HCT116 (cell line): ENCODE data around the gene CHST5. TPM values are rescaled to one million over a fixed set of nuclear protein-coding genes. Genes with fewer than 3 reads are reported as not detected.

Source experiments
- ATAC-seq: fragments of 200-7000 bp; cut with Tn5 transposase; 2 replicates; pipeline ENCODE4 v1.9.1; 2020; ENCODE audit warnings: mild to moderate bottlenecking, moderate library complexity
- BruUV-seq: library from RNA; stranded (reverse); fragments of 400-500 nt; replicated peaks from 2 replicates; lab custom pipeline; 2021; lab: Mats Ljungman, UMichigan
- CTCF ChIA-PET: fragments of 300-600 bp; sonication (Branson Sonifier 250); formaldehyde crosslinking; loops from one replicate; lab custom pipeline; 2021; ENCODE audit warnings: antibody characterized with exemption; lab: Charles Lee
- POLR2A ChIA-PET: fragments of 300-600, 350-600 bp; sonication (Branson Sonifier 250); formaldehyde crosslinking; loops from one replicate; lab custom pipeline; 2021; ENCODE audit warnings: antibody characterized with exemption; lab: Charles Lee
- RAD21 ChIA-PET, 2 experiments: fragments of 300-600 bp; sonication (Branson Sonifier 250); formaldehyde crosslinking; loops; one replicate each; lab custom pipeline; 2023; ENCODE audit warnings: low total read pairs in 2 of 2; ENCODE audit not compliant: uncharacterized antibody in 2 of 2, unreplicated experiment in 2 of 2, low non-redundant PET in 1 of 2; lab: Charles Lee
- DNase-seq: peaks from one replicate; pipeline ENCODE4 v3.0.0-alpha.2; 2010; ENCODE audit warnings: low read depth, low spot score
- H2AFZ ChIP-seq: fragments of 200-600 bp; shearing (Covaris generic), sonication (generic); 2 replicates; pipeline ENCODE4 v1.6.1; 2017; ENCODE audit warnings: low read depth, mixed run types, mixed read lengths, antibody characterized with exemption, low read length; ENCODE audit not compliant: poor library complexity, severe bottlenecking
- H3K27ac ChIP-seq: 2 replicates; pipeline ENCODE4 v1.5.1; 2012; ENCODE audit warnings: low read depth, low read length
- H3K27me3 ChIP-seq: fragments of 200-600 bp; sonication (generic); 2 replicates; pipeline ENCODE4 v1.6.1; 2016; ENCODE audit warnings: mixed run types, low read length, mixed read lengths; ENCODE audit not compliant: insufficient read depth
- H3K36me3 ChIP-seq, 2 experiments: fragments of 200-500 bp in 1 of 2; fragments of 200-600 bp in 1 of 2; sonication (Bioruptor generic) in 1 of 2; sonication (generic) in 1 of 2; 2 replicates each; pipeline versions ENCODE4 v1.5.1 to v1.6.1; 2014 to 2016; ENCODE audit warnings: low read length in 2 of 2, inconsistent platforms in 1 of 2, mixed read lengths in 1 of 2, mixed run types in 1 of 2; ENCODE audit not compliant: insufficient read depth in 2 of 2, control insufficient read depth in 1 of 2
- H3K4me1 ChIP-seq, 2 experiments: fragments of 200-600 bp in 1 of 2; sonication (generic) in 1 of 2; 2 replicates each; pipeline versions ENCODE4 v1.5.1 to v1.6.1; 2012 to 2017; ENCODE audit warnings: low read length in 2 of 2, inconsistent platforms in 1 of 2, mild to moderate bottlenecking in 1 of 2, mixed read lengths in 1 of 2, mixed run types in 1 of 2, moderate library complexity in 1 of 2; ENCODE audit not compliant: insufficient read depth in 2 of 2, control insufficient read depth in 1 of 2
- H3K4me2 ChIP-seq: fragments of 200-600 bp; sonication (generic); 2 replicates; pipeline ENCODE4 v1.6.1; 2017; ENCODE audit warnings: mixed run types, low read length, mixed read lengths
- H3K4me3 ChIP-seq, 2 experiments: fragments of 200-600 bp in 1 of 2; sonication (generic) in 1 of 2; replicated peaks in 1 of 2; 2 replicates each; pipeline ENCODE4 v1.5.1; 2011 to 2016; ENCODE audit warnings: low read length in 2 of 2, control low read depth in 1 of 2, low read depth in 1 of 2, mild to moderate bottlenecking in 1 of 2, mixed read lengths in 1 of 2, mixed run types in 1 of 2
- H3K79me2 ChIP-seq: fragments of 200-600 bp; sonication (generic); 2 replicates; pipeline ENCODE4 v1.6.1; 2017; ENCODE audit warnings: mild to moderate bottlenecking, mixed run types, low read length, moderate library complexity, mixed read lengths; ENCODE audit not compliant: insufficient read depth
- H3K9ac ChIP-seq: fragments of 200-600 bp; sonication (generic); 2 replicates; pipeline ENCODE4 v1.6.1; 2016; ENCODE audit warnings: low read length, mixed read lengths
- H3K9me2 ChIP-seq: fragments of 200-600 bp; sonication (generic), shearing (Covaris generic); 2 replicates; pipeline ENCODE4 v1.6.1; 2017; ENCODE audit warnings: mixed run types, mild to moderate bottlenecking, moderate library complexity; ENCODE audit not compliant: insufficient read depth
- H3K9me3 ChIP-seq, 2 experiments: fragments of 200-500 bp in 1 of 2; fragments of 200-600 bp in 1 of 2; sonication (Bioruptor generic) in 1 of 2; sonication (generic) in 1 of 2; 2 replicates each; pipeline ENCODE4 v1.6.1; 2014 to 2017; ENCODE audit warnings: low read length in 2 of 2, mixed read lengths in 2 of 2, inconsistent platforms in 1 of 2, low read depth in 1 of 2, mild to moderate bottlenecking in 1 of 2, mixed run types in 1 of 2, moderate library complexity in 1 of 2; ENCODE audit not compliant: control insufficient read depth in 1 of 2, insufficient read depth in 1 of 2
- H4K20me1 ChIP-seq: fragments of 200-600 bp; sonication (generic), shearing (Covaris generic); 2 replicates; pipeline ENCODE4 v1.6.1; 2017; ENCODE audit warnings: mixed run types, mild to moderate bottlenecking, moderate library complexity; ENCODE audit not compliant: insufficient read depth
- CTCF ChIP-seq, 3 experiments: fragments of 200-600 bp in 1 of 3; sonication (generic) in 1 of 3; IDR thresholded peaks in 2 of 3; conservative IDR thresholded peaks in 1 of 3; 2 replicates each; pipeline ENCODE4 v1.5.1; 2012 to 2017; ENCODE audit warnings: low read depth in 2 of 3, low read length in 2 of 3, antibody characterized with exemption in 1 of 3, borderline replicate concordance in 1 of 3, control low read depth in 1 of 3, mild to moderate bottlenecking in 1 of 3, mixed read lengths in 1 of 3, mixed run types in 1 of 3, moderate library complexity in 1 of 3; ENCODE audit not compliant: insufficient read depth in 1 of 3
- EGR1 ChIP-seq: IDR thresholded peaks from 2 replicates; pipeline ENCODE4 v1.6.1; 2012; ENCODE audit warnings: low read depth
- ELF1 ChIP-seq: IDR thresholded peaks from 2 replicates; pipeline ENCODE4 v1.6.1; 2012; ENCODE audit warnings: low read depth, borderline replicate concordance
- EZH2 ChIP-seq: fragments of 200-600 bp; sonication (generic); IDR thresholded peaks from 2 replicates; pipeline ENCODE4 v1.6.1; 2017; ENCODE audit warnings: antibody characterized with exemption, mixed run types
- FOSL1 ChIP-seq: IDR thresholded peaks from 2 replicates; pipeline ENCODE4 v1.6.1; 2012; ENCODE audit warnings: low read depth
- JUND ChIP-seq: IDR thresholded peaks from 2 replicates; pipeline ENCODE4 v1.6.1; 2012
- SIN3A ChIP-seq: IDR thresholded peaks from 2 replicates; pipeline ENCODE4 v1.6.1; 2012; ENCODE audit warnings: low read depth
- SP1 ChIP-seq: IDR thresholded peaks from 2 replicates; pipeline ENCODE4 v1.6.1; 2012; ENCODE audit warnings: low read depth
- SRF ChIP-seq: IDR thresholded peaks from 2 replicates; pipeline ENCODE4 v1.6.1; 2012; ENCODE audit warnings: low read depth
- ZFX ChIP-seq: fragments of 450-650 bp; IDR thresholded peaks from 2 replicates; pipeline ENCODE4 v1.6.1; 2017
- ZNF274 ChIP-seq: fragments of 200-500 bp; sonication (Bioruptor generic); IDR thresholded peaks from 2 replicates; pipeline ENCODE4 v1.6.1; 2014; ENCODE audit warnings: mild to moderate bottlenecking, low read depth, low read length, inconsistent platforms
- intact Hi-C: fragments of 100-400 bp; cut with micrococcal nuclease; formaldehyde crosslinking; loops from 2 replicates; pipeline ENCODE4 v1.10.0; 2022
- total RNA-seq: library from RNA; stranded (reverse); gene quantifications from one replicate; pipeline ENCODE4 v1.2.1, GENCODE V29; 2021; ENCODE audit not compliant: unreplicated experiment

Gene CHST5
- total RNA-seq, 1 experiment from 2014 or later, result 0.32 TPM

GRCh38 chr16:75506107-75506506 is 29.8 kb downstream of the CHST5 start (continued):
- no peak for TF ChIP-seq CTCF (IDR thresholded peaks at IDR 0.05 in 2 of 3, conservative IDR thresholded peaks at IDR 0.05 in 1 of 3; ENCODE audit: borderline replicate concordance in 1 of 3, insufficient read depth in 1 of 3, low read depth in 2 of 3, low read length in 2 of 3)

GRCh38 chr16:75503801-75504200 is 32.1 kb downstream of the CHST5 start:
- Histone ChIP-seq H3K27me3 (no peaks in the 10 kb centered on the region), H3K27ac (no peak overlapping the region), H3K4me2 (no peak overlapping the region), H4K20me1 (no peaks in the 10 kb centered on the region), H3K9me3 (no peaks in the 10 kb centered on the region), H3K79me2 (no peaks in the 10 kb centered on the region), H3K4me3 (no peak overlapping the region), H3K4me1 (peaks cover 13 to 26% of the 10 kb centered on the region in 2 experiments), H3K9ac (no peak overlapping the region), H3K9me2 (no peaks in the 10 kb centered on the region), H2AFZ (no peak overlapping the region), H3K36me3 (no peaks in the 10 kb centered on the region)
- TF ChIP-seq ZFX (no peak), CTCF (IDR thresholded peaks at IDR 0.05 in 2 of 3, conservative IDR thresholded peaks at IDR 0.05 in 1 of 3; ENCODE audit: borderline replicate concordance in 1 of 3, insufficient read depth in 1 of 3, low read depth in 2 of 3, low read length in 2 of 3) (no peak), EGR1 (no peak), JUND (no peak), EZH2 (no peak), ELF1 (no peak), ZNF274 (no peak), SRF (no peak), SP1 (no peak), SIN3A (no peak), FOSL1 (no peak)
- no TSS peak for BruUV-seq
- RAD21 ChIA-PET, result no interaction called here
- CTCF ChIA-PET, result no interaction called here
- POLR2A ChIA-PET, result interaction anchor here (1.6 kb wide), 1 partner anchor 13 kb away, joined by 10 read pairs; no protein-coding TSS in a partner anchor
- no peak for DNase-seq
- intact Hi-C loops, result no loop called here
- no peak for ATAC-seq
